Mucosa of rectum (tissue), 2 donors: Measurements from ENCODE around the gene RAB33B.
"Not testable (repeated sequence)": the region's sequence is repeated elsewhere in the genome, so short reads cannot be mapped to it uniquely, and the experiment has no call there.

Experiments used
- H3K27ac ChIP-seq, 2 donors: one replicate each; pipeline ENCODE4 v1.7.0; 2013; ENCODE audit warnings: inconsistent platforms in 2 of 2, low read depth in 2 of 2, low read length in 2 of 2
- H3K27me3 ChIP-seq, 2 donors: one replicate each; pipeline ENCODE4 v1.7.0; 2013; ENCODE audit warnings: low read length in 2 of 2; ENCODE audit not compliant: control insufficient read depth in 2 of 2, insufficient read depth in 2 of 2
- H3K36me3 ChIP-seq, 2 donors: one replicate each; pipeline ENCODE4 v1.7.0; 2013; ENCODE audit warnings: low read length in 2 of 2; ENCODE audit not compliant: control insufficient read depth in 2 of 2, insufficient read depth in 2 of 2
- H3K4me1 ChIP-seq, 2 donors: one replicate each; pipeline ENCODE4 v1.7.0; 2013; ENCODE audit warnings: low read length in 2 of 2, mild to moderate bottlenecking in 1 of 2; ENCODE audit not compliant: control insufficient read depth in 2 of 2, insufficient read depth in 2 of 2
- H3K4me3 ChIP-seq, 2 donors: one replicate each; pipeline ENCODE4 v1.7.0; 2013; ENCODE audit warnings: low read length in 2 of 2
- H3K9ac ChIP-seq, 2 donors: one replicate each; pipeline ENCODE4 v1.7.0; 2013; ENCODE audit warnings: low read length in 2 of 2, low read depth in 1 of 2, mild to moderate bottlenecking in 1 of 2
- H3K9me3 ChIP-seq, 2 donors: one replicate each; pipeline ENCODE4 v1.7.0; 2013; ENCODE audit warnings: low read length in 2 of 2; ENCODE audit not compliant: control insufficient read depth in 2 of 2
- donor health status: healthy.
- donor health status: Normal muscosa, but diverticular disease.

RAB33B gene

GRCh38 chr4:139444881-139445280 lies 9.0 kb upstream of the RAB33B start:
- H3K36me3 ChIP-seq, H3K27ac ChIP-seq, H3K4me3 ChIP-seq, H3K4me1 ChIP-seq, H3K9me3 ChIP-seq, H3K27me3 ChIP-seq, H3K9ac ChIP-seq: not testable (repeated sequence)

- H3K36me3 ChIP-seq, H3K9ac ChIP-seq, H3K27ac ChIP-seq, H3K4me3 ChIP-seq, H3K4me1 ChIP-seq, H3K27me3 ChIP-seq, H3K9me3 ChIP-seq: not testable (repeated sequence)
Observed at GRCh38 chr4:139447078-139447477, 6.8 kb upstream of the RAB33B start.

DNA sequence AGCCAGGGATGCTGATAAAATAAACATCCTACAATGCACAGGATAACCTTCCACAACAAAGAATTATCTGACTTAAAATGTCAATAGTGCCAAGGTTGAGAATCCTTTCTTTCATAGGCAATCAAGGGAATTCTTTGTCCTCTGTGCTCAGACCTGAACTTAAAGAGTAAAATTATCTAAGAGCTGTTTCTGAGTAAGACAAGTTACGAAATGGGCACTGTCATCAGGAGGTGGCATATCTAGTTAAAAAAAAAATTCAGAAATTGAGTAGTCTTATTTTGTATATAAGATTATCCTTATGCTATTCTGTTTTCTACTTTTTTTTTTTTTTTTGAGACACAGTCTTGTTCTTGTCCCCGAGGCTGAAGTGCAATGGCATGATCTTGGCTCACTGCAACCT lies 3.3 kb upstream of the RAB33B start:
- H3K4me1 ChIP-seq: peaks cover 21% of the 10 kb centered on the region in 2 donors
- no peak overlapping the region for H3K9ac ChIP-seq
- no peaks in the 10 kb centered on the region for H3K9me3 ChIP-seq
- no peaks in the 10 kb centered on the region for H3K27me3 ChIP-seq
- H3K27ac ChIP-seq: no peak overlapping the region
- no peak overlapping the region for H3K4me3 ChIP-seq
- no peaks in the 10 kb centered on the region for H3K36me3 ChIP-seq

DNA sequence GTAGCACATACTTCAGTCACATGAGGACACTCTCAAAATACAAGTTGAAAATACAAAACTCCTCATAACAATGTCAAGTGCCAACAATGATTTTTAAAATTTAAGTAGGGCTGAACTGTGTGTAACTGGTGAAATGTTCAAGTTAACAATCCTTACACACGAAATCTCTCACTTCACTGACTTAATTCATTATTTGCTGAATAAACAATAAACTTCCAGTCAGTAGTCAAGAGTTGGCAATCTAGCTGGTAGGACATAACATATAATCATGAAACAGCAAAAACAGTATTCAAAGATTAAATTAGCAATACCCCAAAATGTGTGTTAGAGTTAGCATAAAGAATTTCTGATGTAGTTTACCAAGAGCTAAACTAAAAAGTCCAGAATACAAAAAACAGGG lies 1.9 kb upstream of the RAB33B start:
- Histone ChIP-seq H3K9ac (no peak overlapping the region), H3K27ac (peak overlapping the region in 1 of 2 donors; percentile 100), H3K36me3 (no peaks in the 10 kb centered on the region), H3K27me3 (no peaks in the 10 kb centered on the region), H3K4me1 (peaks cover 26 to 31% of the 10 kb centered on the region in 2 donors), H3K4me3 (peak overlapping the region in 1 of 2 donors; percentile 89), H3K9me3 (no peaks in the 10 kb centered on the region)

- Histone ChIP-seq H3K9me3 (no peaks in the 10 kb centered on the region), H3K4me1 (peaks cover 26 to 31% of the 10 kb centered on the region in 2 donors), H3K27me3 (no peaks in the 10 kb centered on the region), H3K9ac (peak overlapping the region; percentile 99), H3K4me3 (peak overlapping the region; percentile 89 to 95), H3K27ac (peak overlapping the region; percentile 100), H3K36me3 (no peaks in the 10 kb centered on the region)
Observed at GRCh38 chr4:139453041-139453370, 915 bp upstream of the RAB33B start.

GRCh38 chr4:139453371-139454110 lies 380 bp upstream of the RAB33B start:
- Histone ChIP-seq H3K9ac (peak overlapping the region; percentile 99), H3K9me3 (no peaks in the 10 kb centered on the region), H3K4me3 (peak overlapping the region; percentile 89 to 95), H3K27ac (peak overlapping the region; percentile 100), H3K36me3 (no peaks in the 10 kb centered on the region), H3K27me3 (no peaks in the 10 kb centered on the region), H3K4me1 (peaks cover 26 to 31% of the 10 kb centered on the region in 2 donors)

DNA sequence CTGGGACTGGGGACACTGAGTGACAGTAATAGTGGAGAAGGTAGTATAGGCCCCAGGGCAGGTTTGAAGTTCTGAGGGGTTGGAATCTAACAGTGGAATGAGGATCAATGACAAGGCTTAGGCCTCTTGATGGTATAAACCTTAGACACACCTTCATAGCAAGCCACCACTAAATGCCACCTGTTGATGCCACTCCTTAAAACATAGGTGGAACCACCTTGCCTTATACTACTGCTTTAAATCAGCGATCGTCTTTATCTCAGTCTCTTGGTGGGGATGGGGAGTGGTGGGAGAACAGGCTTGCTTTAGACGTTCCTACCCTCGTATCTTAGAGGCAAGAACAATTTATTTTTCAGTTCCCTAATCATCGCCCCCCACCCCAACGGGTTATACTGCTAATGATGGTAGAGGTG lies 1.2 kb downstream of the RAB33B start:
- H3K9me3 ChIP-seq: no peaks in the 10 kb centered on the region
- H3K4me1 ChIP-seq: peaks cover 26 to 31% of the 10 kb centered on the region in 2 donors
- H3K9ac ChIP-seq: peak overlapping the region; percentile 99
- H3K4me3 ChIP-seq: peak overlapping the region; percentile 89 to 95
- no peaks in the 10 kb centered on the region for H3K27me3 ChIP-seq
- peak overlapping the region; percentile 100 for H3K27ac ChIP-seq
- no peaks in the 10 kb centered on the region for H3K36me3 ChIP-seq

DNA sequence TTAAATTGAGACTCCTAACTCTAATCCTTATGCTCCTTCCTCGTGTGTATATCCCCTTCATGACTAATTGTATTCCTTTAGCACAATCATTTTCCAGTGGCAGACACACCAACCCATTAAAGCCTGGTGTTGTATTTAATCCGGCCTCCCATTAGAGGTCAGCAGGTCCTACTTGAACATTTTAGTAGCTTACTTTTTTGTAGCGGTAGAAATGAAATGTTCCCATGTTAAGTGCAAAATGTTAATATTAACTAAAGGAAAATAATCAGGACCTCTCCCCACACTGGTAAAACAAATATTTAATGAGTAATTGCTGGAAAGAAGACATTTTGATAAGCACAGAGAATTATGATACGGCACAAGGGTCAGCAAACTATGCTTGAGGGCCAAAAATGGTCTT lies 3.4 kb downstream of the RAB33B start:
- Histone ChIP-seq H3K36me3 (no peaks in the 10 kb centered on the region), H3K4me1 (peaks cover 24 to 25% of the 10 kb centered on the region in 2 donors), H3K27ac (no peak overlapping the region), H3K9me3 (no peaks in the 10 kb centered on the region), H3K9ac (no peak overlapping the region), H3K27me3 (no peaks in the 10 kb centered on the region), H3K4me3 (no peak overlapping the region)

DNA sequence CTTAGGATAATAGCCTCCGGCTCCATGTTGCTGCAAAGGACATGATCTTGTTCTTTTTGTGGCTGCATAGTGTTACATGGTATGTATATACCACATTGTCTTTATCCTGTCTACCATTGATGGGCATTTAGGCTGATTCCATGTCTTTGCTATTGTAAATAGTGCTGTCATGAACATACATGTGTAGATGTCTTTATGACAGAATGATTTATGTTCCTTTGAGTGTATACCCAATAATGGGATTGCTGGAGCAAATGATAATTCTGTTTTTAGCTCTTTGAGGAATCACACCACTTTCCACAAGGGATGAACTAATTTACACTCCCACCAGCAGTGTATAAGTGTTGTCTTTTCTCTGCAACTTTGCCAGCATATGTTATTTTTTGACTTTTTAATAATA lies 4.6 kb downstream of the RAB33B start:
- H3K27ac ChIP-seq: no peak overlapping the region
- no peaks in the 10 kb centered on the region for H3K36me3 ChIP-seq
- H3K4me3 ChIP-seq: no peak overlapping the region
- H3K9ac ChIP-seq: no peak overlapping the region
- no peaks in the 10 kb centered on the region for H3K9me3 ChIP-seq
- H3K4me1 ChIP-seq: peaks cover 13 to 20% of the 10 kb centered on the region in 2 donors
- no peaks in the 10 kb centered on the region for H3K27me3 ChIP-seq

GRCh38 chr4:139458999-139459398 lies 5.1 kb downstream of the RAB33B start:
- no peaks in the 10 kb centered on the region for H3K27me3 ChIP-seq
- H3K27ac ChIP-seq: no peak overlapping the region
- no peak overlapping the region for H3K9ac ChIP-seq
- peaks cover 13 to 20% of the 10 kb centered on the region in 2 donors for H3K4me1 ChIP-seq
- no peaks in the 10 kb centered on the region for H3K36me3 ChIP-seq
- no peak overlapping the region for H3K4me3 ChIP-seq
- H3K9me3 ChIP-seq: no peaks in the 10 kb centered on the region
